Adipocyte (in vitro differentiated cells): ENCODE results near the gene FAM149B1.

Source experiments
- DNase-seq: peaks from one replicate; pipeline ENCODE4 v3.0.0-alpha.2; 2015; ENCODE audit warnings: low read depth
- H3K27me3 ChIP-seq: replicated peaks from 2 replicates; pipeline ENCODE4 v1.7.0; 2013; ENCODE audit warnings: mild to moderate bottlenecking, low read length, moderate library complexity; ENCODE audit not compliant: control insufficient read depth, insufficient read depth
- H3K36me3 ChIP-seq: 2 replicates; pipeline ENCODE4 v1.7.0; 2013; ENCODE audit warnings: low read length, mild to moderate bottlenecking, moderate library complexity; ENCODE audit not compliant: control insufficient read depth, insufficient read depth, severe bottlenecking
- H3K4me1 ChIP-seq: 2 replicates; pipeline ENCODE4 v1.7.0; 2013; ENCODE audit warnings: mild to moderate bottlenecking, low read length, moderate library complexity; ENCODE audit not compliant: control insufficient read depth, insufficient read depth
- H3K4me3 ChIP-seq: 2 replicates; pipeline ENCODE4 v1.7.0; 2013; ENCODE audit warnings: mild to moderate bottlenecking, low read length, moderate library complexity
- H3K9ac ChIP-seq: 2 replicates; pipeline ENCODE4 v1.7.0; 2013; ENCODE audit warnings: mild to moderate bottlenecking, low read length, moderate library complexity
- H3K9me3 ChIP-seq: 2 replicates; pipeline ENCODE4 v1.7.0; 2013; ENCODE audit warnings: mild to moderate bottlenecking, low read length, moderate library complexity; ENCODE audit not compliant: control insufficient read depth

The FAM149B1 gene

GRCh38 chr10:73174148-73174925 is 6.4 kb downstream of the FAM149B1 start:
- H3K9ac ChIP-seq = no peak overlapping the region
- H3K36me3 ChIP-seq = peaks cover 32% of the 10 kb centered on the region
- no peaks in the 10 kb centered on the region for H3K4me1 ChIP-seq
- H3K9me3 ChIP-seq = no peaks in the 10 kb centered on the region
- no peaks in the 10 kb centered on the region for H3K27me3 ChIP-seq
- H3K4me3 ChIP-seq = no peak overlapping the region
- DNase-seq = no peak

DNA sequence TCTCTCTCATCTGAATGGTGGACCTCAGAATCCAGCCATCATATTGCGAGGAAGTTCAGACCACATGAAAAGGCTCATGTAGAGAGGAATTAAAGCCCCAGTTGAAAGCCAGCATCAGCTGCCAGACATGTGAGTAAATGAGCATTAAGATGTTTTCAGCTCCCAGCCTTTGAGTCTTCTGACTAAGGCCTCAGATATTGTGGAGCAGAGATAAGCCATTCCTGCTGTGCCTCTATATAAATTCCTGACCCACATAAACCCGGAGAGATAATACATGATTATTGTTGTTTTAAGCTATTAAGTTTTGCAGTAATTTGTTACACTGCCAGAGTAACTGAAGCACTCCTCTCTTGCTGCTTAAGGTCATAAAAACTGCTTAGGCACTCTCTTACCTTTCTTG is 14.6 kb downstream of the FAM149B1 start:
- DNase-seq = no peak
- Histone ChIP-seq H3K4me1 (peaks cover 13% of the 10 kb centered on the region), H3K9me3 (peaks cover 10% of the 10 kb centered on the region), H3K9ac (no peak overlapping the region), H3K4me3 (no peak overlapping the region), H3K36me3 (peaks cover 33% of the 10 kb centered on the region), H3K27me3 (no peaks in the 10 kb centered on the region)

GRCh38 chr10:73183667-73184281 is 15.9 kb downstream of the FAM149B1 start:
- Histone ChIP-seq H3K9me3 (peaks cover 10% of the 10 kb centered on the region), H3K4me3 (no peak overlapping the region), H3K27me3 (no peaks in the 10 kb centered on the region), H3K9ac (peak overlapping the region; percentile 28), H3K36me3 (peaks cover 25% of the 10 kb centered on the region), H3K4me1 (peaks cover 13% of the 10 kb centered on the region)
- DNase-seq = peak; percentile 11

DNA sequence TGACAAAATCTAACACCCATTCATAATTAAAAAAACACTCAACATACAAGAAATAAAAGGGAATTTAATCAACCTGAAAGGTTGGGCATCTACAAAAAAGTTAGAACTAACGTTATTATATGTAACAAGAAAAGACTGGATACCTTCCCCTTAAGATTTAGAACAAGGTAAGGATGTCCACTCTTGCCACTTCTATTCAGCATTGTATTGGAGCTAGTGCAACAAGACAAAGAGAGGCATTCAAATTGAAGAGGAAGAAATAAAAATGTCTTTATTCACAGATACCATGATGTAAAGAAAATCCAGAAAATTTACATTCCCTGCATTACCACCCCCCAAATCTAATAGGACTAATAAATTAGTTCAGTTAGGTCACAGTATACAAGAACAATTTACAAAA is 18.3 kb downstream of the FAM149B1 start:
- no peak overlapping the region for H3K9ac ChIP-seq
- no peak for DNase-seq
- no peaks in the 10 kb centered on the region for H3K27me3 ChIP-seq
- H3K4me3 ChIP-seq = no peak overlapping the region
- H3K36me3 ChIP-seq = peaks cover 16% of the 10 kb centered on the region
- H3K4me1 ChIP-seq = peaks cover 13% of the 10 kb centered on the region
- peaks cover 8% of the 10 kb centered on the region for H3K9me3 ChIP-seq

DNA sequence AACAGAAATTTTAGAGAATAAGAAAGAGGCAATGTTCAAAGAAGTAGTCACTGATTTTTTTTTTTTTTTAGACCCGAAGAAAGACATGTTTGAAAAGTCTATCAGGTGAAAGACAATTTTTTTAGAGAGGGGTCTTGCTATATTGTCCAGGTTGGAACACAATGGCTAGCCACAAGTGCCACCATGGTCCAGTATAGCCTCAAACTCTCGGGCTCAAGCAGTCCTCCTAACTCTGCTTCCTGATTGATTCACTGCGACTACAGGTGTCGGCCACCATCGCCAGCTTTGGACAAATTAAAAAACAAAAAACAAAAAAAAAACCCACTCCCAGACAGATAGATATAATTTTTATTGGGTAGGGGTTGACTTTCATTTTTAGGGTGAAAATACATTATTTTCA is 22.3 kb downstream of the FAM149B1 start:
- no peaks in the 10 kb centered on the region for H3K4me1 ChIP-seq
- DNase-seq = no peak
- H3K27me3 ChIP-seq = no peaks in the 10 kb centered on the region
- no peaks in the 10 kb centered on the region for H3K9me3 ChIP-seq
- H3K9ac ChIP-seq = no peak overlapping the region
- no peak overlapping the region for H3K4me3 ChIP-seq
- H3K36me3 ChIP-seq = peaks cover 28% of the 10 kb centered on the region

DNA sequence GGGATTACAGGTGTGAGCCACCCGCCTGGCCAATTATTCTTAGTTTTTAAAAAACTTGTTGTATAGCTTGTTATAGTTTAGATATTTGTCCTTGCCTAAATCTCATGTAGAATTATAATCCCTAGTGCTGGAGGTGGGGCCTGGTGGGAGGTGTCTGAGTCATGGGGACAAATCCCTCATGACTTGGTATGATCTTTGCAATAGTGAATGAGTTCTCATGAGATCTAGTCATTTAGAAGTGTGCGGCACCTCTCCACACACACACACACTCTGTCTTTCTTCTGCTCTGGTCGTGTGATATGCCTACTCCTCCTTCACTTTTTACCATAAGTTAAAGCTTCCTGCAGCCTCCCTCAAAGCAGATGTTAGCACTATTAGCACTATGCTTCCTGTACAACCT is 37.2 kb downstream of the FAM149B1 start:
- peaks cover 10% of the 10 kb centered on the region for H3K4me1 ChIP-seq
- H3K4me3 ChIP-seq = no peak overlapping the region
- H3K27me3 ChIP-seq = no peaks in the 10 kb centered on the region
- no peak overlapping the region for H3K9ac ChIP-seq
- no peak for DNase-seq
- peaks cover 3% of the 10 kb centered on the region for H3K36me3 ChIP-seq
- no peaks in the 10 kb centered on the region for H3K9me3 ChIP-seq

GRCh38 chr10:73205890-73206289 is 38.0 kb downstream of the FAM149B1 start:
- Histone ChIP-seq H3K36me3 (peaks cover 8% of the 10 kb centered on the region), H3K27me3 (no peaks in the 10 kb centered on the region), H3K9me3 (no peaks in the 10 kb centered on the region), H3K4me3 (no peak overlapping the region), H3K9ac (no peak overlapping the region), H3K4me1 (peaks cover 10% of the 10 kb centered on the region)
- no peak for DNase-seq

DNA sequence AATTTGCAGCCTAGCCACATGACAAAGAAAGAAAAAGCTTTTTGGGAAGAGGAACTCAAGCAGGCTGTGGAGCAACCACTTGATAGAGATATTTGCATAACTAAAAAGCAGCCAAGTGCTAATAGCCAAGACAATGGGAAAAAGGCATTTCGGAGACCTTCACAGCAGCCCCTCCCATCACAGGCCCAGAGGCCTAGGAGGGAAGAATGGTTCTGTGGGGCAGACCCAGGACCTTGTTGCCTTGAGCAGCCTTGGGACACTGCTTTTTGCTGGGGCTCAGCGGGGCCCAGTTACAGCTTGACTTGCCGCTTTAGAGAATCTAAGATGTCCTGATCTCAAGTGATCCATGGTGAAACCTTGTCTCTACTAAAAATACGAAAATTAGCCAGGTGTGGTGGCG is 38.5 kb downstream of the FAM149B1 start:
- Histone ChIP-seq H3K4me1 (peaks cover 10% of the 10 kb centered on the region), H3K27me3 (no peaks in the 10 kb centered on the region), H3K9me3 (no peaks in the 10 kb centered on the region), H3K36me3 (peaks cover 7% of the 10 kb centered on the region), H3K4me3 (no peak overlapping the region), H3K9ac (no peak overlapping the region)
- no peak for DNase-seq

GRCh38 chr10:73207883-73208282 is 40.0 kb downstream of the FAM149B1 start:
- Histone ChIP-seq H3K27me3 (no peaks in the 10 kb centered on the region), H3K9me3 (no peaks in the 10 kb centered on the region), H3K4me3 (peak overlapping the region; percentile 15), H3K4me1 (peaks cover 10% of the 10 kb centered on the region), H3K9ac (no peak overlapping the region), H3K36me3 (peaks cover 7% of the 10 kb centered on the region)
- DNase-seq = no peak

DNA sequence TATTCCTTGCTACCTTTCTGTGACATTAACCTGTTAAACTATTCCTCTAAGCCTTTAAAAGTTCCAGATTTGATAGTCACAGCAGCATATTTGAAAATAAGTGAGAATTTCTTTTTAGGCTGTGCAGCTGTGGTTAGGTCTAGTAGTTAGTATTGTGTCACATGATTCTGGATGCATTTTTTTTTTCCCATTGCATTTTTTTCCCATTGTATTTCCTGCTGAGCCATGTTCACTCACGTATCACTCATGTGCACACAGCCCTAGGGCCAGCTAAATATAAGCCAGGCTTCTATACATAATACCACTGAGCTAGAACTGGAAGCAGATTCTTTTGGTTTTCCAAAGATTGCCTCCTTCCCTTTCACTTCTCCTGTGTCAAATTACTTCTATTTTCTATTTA is 41.8 kb downstream of the FAM149B1 start:
- peaks cover 10% of the 10 kb centered on the region for H3K4me1 ChIP-seq
- DNase-seq = peak; percentile 46
- H3K4me3 ChIP-seq = no peak overlapping the region
- H3K9me3 ChIP-seq = no peaks in the 10 kb centered on the region
- H3K36me3 ChIP-seq = peaks cover 7% of the 10 kb centered on the region
- no peak overlapping the region for H3K9ac ChIP-seq
- no peaks in the 10 kb centered on the region for H3K27me3 ChIP-seq

DNA sequence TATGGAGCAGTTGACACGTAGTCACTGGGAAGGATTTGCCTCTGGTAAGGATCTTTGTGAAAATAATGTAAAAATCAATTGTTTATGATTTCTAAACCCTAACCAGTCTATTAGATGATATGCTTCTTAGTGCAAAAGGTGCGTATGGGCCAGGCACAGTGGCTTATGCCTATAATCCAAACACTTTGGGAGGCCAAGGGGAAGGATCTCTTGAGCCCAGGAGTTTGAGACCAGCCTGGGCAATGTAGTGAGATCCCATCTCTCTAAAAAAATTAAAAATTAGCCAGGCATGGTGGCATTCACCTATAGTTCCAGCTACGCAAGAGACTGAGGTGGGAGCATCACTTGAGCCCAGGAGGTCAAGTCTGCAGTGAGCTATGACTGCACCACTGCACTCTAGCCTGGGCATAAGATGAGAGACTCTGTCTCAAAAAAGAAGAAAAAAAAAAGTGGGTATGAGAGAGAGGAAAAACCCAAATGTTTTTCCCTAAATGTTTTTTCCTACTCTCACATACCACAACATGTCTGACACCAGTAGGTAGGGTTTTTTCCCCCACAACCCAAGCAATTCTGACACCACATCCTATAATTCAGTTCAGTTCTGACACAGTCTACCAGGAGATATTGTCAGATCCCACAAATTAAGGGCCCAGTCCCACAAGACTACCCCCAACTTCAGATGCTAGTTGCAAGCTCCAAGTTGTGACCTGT is 42.6 kb downstream of the FAM149B1 start:
- no peaks in the 10 kb centered on the region for H3K9me3 ChIP-seq
- peaks cover 7% of the 10 kb centered on the region for H3K36me3 ChIP-seq
- H3K4me1 ChIP-seq = peaks cover 10% of the 10 kb centered on the region
- no peak for DNase-seq
- no peaks in the 10 kb centered on the region for H3K27me3 ChIP-seq
- no peak overlapping the region for H3K9ac ChIP-seq
- H3K4me3 ChIP-seq = no peak overlapping the region
